Cortex of kidney (tissue), 1 donor: ENCODE results near the gene SDHA.
"Not testable (repeated sequence)": the region's sequence is repeated elsewhere in the genome, so short reads cannot be mapped to it uniquely, and the experiment has no call there.

Experiments
- DNase-seq: peaks from one replicate; lab custom pipeline; 2025; lab: John Stamatoyannopoulos, UW

Gene SDHA

GRCh38 chr5:186091-187041 is 31.8 kb upstream of the SDHA start:
- no peak for DNase-seq

- no peak for DNase-seq
These were observed 31.1 kb upstream of the SDHA start for GRCh38 chr5:187042-187431.

- no peak for DNase-seq
These were observed 30.3 kb upstream of the SDHA start for GRCh38 chr5:187617-188451.

- DNase-seq = no peak
These were observed 29.3 kb upstream of the SDHA start for GRCh38 chr5:188488-189481.

GRCh38 chr5:189486-189885 is 28.6 kb upstream of the SDHA start:
- DNase-seq = no peak

GRCh38 chr5:189976-190365 is 28.1 kb upstream of the SDHA start:
- DNase-seq = no peak

- no peak for DNase-seq
These were observed 27.6 kb upstream of the SDHA start for GRCh38 chr5:190366-191035.

GRCh38 chr5:191036-191948 is 26.8 kb upstream of the SDHA start, which contains the start of gene LRRC14B:
Gene LRRC14B, plus strand, starts transcription at chr5:191495. Its CDS starts 44 bp downstream, at chr5:191539.
- no peak for DNase-seq

GRCh38 chr5:191949-192690 is 26.0 kb upstream of the SDHA start:
- no peak for DNase-seq

GRCh38 chr5:192691-192969 is 25.5 kb upstream of the SDHA start:
- no peak for DNase-seq

GRCh38 chr5:192970-193831 is 24.9 kb upstream of the SDHA start:
- no peak for DNase-seq

GRCh38 chr5:194102-194501 is 24.0 kb upstream of the SDHA start:
- DNase-seq = no peak

- no peak for DNase-seq
These were observed 23.4 kb upstream of the SDHA start for GRCh38 chr5:194603-195209.

GRCh38 chr5:195401-196160 is 22.5 kb upstream of the SDHA start:
- DNase-seq = no peak

- no peak for DNase-seq
These were observed 21.8 kb upstream of the SDHA start for GRCh38 chr5:196350-196749.

- DNase-seq = not testable (repeated sequence)
These were observed 21.1 kb upstream of the SDHA start for GRCh38 chr5:197031-197430.

- DNase-seq = no peak
These were observed 20.1 kb upstream of the SDHA start for GRCh38 chr5:197892-198489.
